LNCAP (cell line): ENCODE data around the gene HSPA4.

ENCODE experiments used
- CTCF ChIP-seq: fragments of 450-650 bp; IDR thresholded peaks from 2 replicates; pipeline ENCODE4 v1.5.1; 2017; ENCODE audit warnings: mild to moderate bottlenecking

The HSPA4 gene

DNA sequence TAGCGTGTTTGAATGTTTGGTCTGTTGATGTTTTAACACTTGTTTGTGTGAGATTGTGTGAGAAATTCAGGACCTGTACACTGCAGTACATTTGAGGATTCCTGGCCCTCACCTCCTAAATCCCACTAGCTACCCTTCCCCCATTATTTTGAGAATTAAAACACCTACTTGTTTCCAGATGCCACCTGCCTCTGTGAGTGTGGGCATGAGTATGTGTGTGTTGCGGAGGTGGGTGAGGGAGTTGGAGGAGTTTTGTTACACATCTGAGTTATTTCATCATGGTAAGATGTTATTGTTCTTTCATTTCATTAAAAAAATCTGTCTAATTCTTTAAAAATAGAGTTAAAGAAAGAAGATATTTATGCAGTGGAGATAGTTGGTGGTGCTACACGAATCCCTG lies 36.3 kb downstream of the HSPA4 start:
- TF ChIP-seq CTCF, result no peak

GRCh38 chr5:133091034-133091433 lies 39.2 kb downstream of the HSPA4 start:
- TF ChIP-seq CTCF, result no peak

DNA sequence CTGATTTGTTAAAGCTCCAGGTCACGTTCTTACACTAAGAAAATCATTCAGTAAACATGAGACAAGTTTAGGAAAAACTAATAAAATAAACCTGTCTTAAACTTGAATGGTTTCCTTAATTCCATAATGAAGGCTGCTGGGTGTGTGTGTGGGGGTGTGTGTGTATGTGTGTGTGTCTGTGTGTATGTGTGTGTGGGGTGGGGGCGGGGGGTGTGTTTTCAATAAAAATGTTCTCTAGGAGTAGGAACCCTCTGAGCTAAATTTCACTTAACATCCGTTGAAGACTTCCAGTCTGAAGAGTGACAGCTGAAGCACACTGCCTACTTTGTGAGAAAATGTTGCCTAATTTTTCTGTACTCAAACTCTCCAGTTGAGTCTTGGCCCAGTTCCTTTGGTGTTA lies 54.5 kb downstream of the HSPA4 start:
- no peak for TF ChIP-seq CTCF

GRCh38 chr5:133106761-133107572 lies 55.2 kb downstream of the HSPA4 start:
- TF ChIP-seq CTCF, result no peak

DNA sequence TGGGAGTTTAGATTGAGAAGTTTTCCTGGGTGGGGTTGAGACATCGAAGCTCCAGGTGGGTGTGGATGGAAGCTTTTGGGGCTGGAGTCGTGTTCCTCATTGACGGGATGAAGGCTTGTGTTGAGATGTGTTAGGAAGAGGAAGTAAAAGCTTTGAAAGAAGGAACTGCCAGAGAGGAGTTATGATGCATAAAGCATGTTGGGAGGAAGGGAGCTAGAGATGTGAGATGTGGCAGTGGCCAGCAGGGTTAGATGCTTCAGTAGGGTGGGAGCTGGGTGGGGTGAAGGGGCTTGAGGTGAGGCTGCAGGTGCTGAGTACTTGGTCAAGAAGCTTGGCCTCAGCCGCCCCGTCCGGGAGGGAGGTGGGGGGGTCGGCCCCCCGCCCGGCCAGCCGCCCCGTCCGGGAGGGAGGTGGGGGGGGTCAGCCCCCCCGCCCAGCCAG lies 56.7 kb downstream of the HSPA4 start:
- no peak for TF ChIP-seq CTCF

DNA sequence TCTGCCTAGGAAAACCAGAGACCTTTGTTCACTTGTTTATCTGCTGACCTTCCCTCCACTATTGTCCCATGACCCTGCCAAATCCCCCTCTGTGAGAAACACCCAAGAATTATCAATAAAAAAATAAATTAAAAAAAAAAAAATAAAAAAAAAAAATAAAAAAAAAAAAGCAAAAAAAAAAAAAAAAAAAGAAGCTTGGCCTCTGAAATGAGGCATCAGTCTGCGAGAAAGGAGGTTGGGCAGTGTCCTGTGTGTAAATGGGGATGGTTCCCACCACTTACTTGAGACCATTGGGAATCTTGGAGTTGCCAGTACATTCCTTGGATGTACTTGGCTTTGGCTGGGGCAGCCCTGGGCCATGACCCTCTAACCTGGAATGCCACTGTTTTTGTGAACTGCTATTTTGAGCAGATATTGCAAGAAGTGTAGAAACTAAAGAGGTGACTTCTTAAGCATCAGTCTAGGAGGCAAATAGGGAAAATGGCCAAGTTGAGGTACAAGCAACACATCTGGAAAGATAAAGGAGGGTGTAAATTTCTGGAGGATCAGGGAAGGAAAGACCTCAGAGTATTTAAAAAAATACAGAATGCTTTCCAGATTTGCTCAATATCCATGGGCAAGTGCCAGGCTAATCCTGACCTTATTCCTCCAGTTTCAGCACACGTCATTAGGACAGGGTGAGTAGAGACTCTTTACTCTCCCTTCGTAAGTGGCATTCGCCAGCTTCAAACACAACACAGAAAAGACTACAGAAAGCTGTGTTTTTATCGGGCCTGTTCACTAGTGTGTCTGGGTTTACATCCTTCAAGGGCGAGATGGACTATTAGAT lies 58.1 kb downstream of the HSPA4 start:
- no peak for TF ChIP-seq CTCF

DNA sequence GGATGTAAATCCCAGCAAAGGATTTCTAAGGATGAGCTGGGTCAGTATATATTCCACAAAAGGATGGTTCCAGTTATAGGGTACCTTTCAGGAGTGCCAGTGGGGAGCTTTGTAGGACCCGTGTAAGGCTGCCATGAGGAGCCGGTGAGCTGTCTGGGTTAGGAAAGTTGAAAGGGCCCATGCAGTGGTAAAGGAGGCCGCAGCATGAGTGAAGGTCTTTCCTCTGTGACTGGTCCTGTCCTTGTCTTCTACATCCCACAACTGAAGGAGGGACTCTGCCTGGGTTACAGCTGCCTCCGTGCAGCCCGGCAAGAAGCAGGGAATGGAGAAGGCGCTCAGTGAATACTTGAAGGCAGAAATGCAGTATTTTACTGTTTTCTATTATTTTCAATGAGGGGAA lies 58.9 kb downstream of the HSPA4 start:
- TF ChIP-seq CTCF, result no peak
